HepG2 (cell line): ENCODE results near the gene PLEKHH3. TPM values are rescaled to one million over a fixed set of nuclear protein-coding genes. Genes with fewer than 3 reads are reported as not detected.

ENCODE experiments used
- HOXD1 ChIP-seq: sonication (generic); formaldehyde crosslinking; IDR thresholded peaks from 2 replicates; pipeline ENCODE4 v1.5.0; 2020; ENCODE audit warnings: missing genetic modification reagents
- MYPOP ChIP-seq: sonication (generic); formaldehyde crosslinking; IDR thresholded peaks from 2 replicates; pipeline ENCODE4 v1.8.1; 2023; ENCODE audit warnings: mild to moderate bottlenecking, moderate library complexity, missing genetic modification reagents
- NKX3-1 ChIP-seq: sonication (generic); formaldehyde crosslinking; IDR thresholded peaks from 2 replicates; pipeline ENCODE4 v1.5.0; 2020; ENCODE audit warnings: missing genetic modification reagents
- SOX6 ChIP-seq, 2 experiments: fragments of 450-650 bp in 1 of 2; sonication (generic) in 1 of 2; formaldehyde crosslinking in 1 of 2; IDR thresholded peaks; 2 replicates each; pipeline versions ENCODE4 v1.4.0 to v1.6.1; 2017 to 2020; ENCODE audit warnings: antibody characterized with exemption in 1 of 2, mild to moderate bottlenecking in 1 of 2, missing genetic modification reagents in 1 of 2
- ZBTB39 ChIP-seq: sonication (generic); formaldehyde crosslinking; IDR thresholded peaks from 2 replicates; pipeline ENCODE4 v1.5.0; 2020; ENCODE audit warnings: missing genetic modification reagents
- polyA plus RNA-seq, 8 experiments: library from polyadenylated mRNA; depleted of rRNA in 3 of 8; stranded (reverse) in 7 of 8; unstranded in 1 of 8; fragments of >200 nt; fragmentation: Illumina TruSeq in 4 of 8; extraction: Trizol in 4 of 8; gene quantifications; 2 replicates each; pipeline versions ENCODE4 v1.2.1 to v1.2.3, GENCODE V29; 2011 to 2016; ENCODE audit warnings: low read depth in 4 of 8, missing spikeins in 1 of 8, mixed read lengths in 1 of 8; ENCODE audit not compliant: insufficient read depth in 1 of 8
- total RNA-seq, 5 experiments: library from RNA; depleted of rRNA; stranded (reverse); fragments of >200 nt; fragmentation: Illumina TruSeq; extraction: Trizol; gene quantifications; 2 replicates each; pipeline ENCODE4 v1.2.3, GENCODE V29; 2016; ENCODE audit warnings: low read depth in 1 of 5
- TF ChIP-seq, protein P1 (sequence below): sonication (generic); formaldehyde crosslinking; IDR thresholded peaks from 2 replicates; pipeline ENCODE4 v1.5.0; 2020; ENCODE audit warnings: missing genetic modification reagents, mild to moderate bottlenecking, borderline replicate concordance

Gene PLEKHH3
- total and polyA plus RNA-seq, 2 of the 13 experiments (the other 11 are each of a cell fraction or from before 2014, with no cell fraction given) = 6.0 to 19.9 TPM

DNA sequence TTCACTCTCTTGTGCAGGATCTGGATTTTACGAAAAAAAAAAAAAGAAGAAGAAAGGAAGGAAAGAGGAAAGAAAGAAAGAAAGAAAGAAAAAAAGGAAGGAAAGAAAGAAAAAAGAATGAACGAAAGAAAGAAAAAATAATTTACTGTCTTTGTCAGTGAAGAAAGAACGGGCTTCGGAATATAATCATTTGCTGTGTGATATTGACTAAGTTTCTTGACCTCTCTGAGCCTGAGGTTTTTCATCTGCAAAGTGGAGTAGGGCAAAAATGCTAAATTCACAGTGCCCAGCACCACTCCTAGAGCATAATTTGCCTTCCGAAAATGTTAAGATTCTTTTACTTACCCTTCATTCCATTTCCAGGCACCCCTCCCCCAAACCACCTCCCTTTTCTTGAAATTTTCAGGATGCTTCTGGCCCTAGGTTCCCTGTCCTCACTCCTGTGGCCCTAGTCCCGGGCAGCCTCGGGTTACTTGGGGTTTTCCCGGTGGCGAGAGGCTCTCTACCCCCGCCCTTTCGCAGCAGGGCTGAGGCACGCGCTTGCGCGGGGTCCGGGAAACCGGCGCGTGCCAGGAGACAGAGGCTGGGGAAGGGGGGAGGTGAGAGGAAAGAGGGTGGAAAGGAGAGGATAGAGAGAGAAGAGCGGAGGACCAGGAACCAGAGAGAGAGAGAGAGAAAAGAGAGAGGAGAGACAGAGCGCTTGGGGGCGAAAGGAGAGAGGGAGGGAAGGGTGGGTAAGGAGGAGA lies 5.4 kb upstream of the PLEKHH3 start, which contains the start of gene CNTNAP1 (continued):
- TF ChIP-seq SOX6 (IDR thresholded peaks at IDR 0.05) (no peak), SOX6 (CRISPR knock-in tag; IDR thresholded peaks at IDR 0.05) (peak; percentile 54), NKX3-1 (CRISPR knock-in tag) (no peak), MYPOP (CRISPR knock-in tag) (peak; percentile 81), HOXD1 (CRISPR knock-in tag) (no peak), ZBTB39 (no peak)
- TF ChIP-seq, protein P1, sequence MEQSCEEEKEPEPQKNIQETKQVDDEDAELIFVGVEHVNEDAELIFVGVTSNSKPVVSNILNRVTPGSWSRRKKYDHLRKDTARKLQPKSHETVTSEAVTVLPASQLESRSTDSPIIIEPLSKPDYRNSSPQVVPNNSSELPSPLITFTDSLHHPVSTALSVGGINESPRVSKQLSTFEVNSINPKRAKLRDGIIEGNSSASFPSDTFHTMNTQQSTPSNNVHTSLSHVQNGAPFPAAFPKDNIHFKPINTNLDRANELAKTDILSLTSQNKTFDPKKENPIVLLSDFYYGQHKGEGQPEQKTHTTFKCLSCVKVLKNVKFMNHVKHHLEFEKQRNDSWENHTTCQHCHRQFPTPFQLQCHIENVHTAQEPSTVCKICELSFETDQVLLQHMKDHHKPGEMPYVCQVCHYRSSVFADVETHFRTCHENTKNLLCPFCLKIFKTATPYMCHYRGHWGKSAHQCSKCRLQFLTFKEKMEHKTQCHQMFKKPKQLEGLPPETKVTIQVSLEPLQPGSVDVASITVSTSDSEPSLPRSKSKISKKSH (CRISPR knock-in tag) = no peak
